Muscle layer of colon (tissue), 2 donors: Measurements from ENCODE around the gene HSPD1.

Source experiments
- H3K27ac ChIP-seq: one replicate; pipeline ENCODE4 v1.7.0; 2013; ENCODE audit warnings: low read depth, mild to moderate bottlenecking, low read length, moderate library complexity
- H3K27me3 ChIP-seq, 2 donors: one replicate each; pipeline ENCODE4 v1.7.0; 2013; ENCODE audit warnings: low read length in 2 of 2, mild to moderate bottlenecking in 2 of 2; ENCODE audit not compliant: insufficient read depth in 2 of 2, control insufficient read depth in 1 of 2
- H3K36me3 ChIP-seq: one replicate; pipeline ENCODE4 v1.7.0; 2013; ENCODE audit warnings: mild to moderate bottlenecking, low read length; ENCODE audit not compliant: insufficient read depth
- H3K4me1 ChIP-seq: one replicate; pipeline ENCODE4 v1.7.0; 2013; ENCODE audit warnings: mild to moderate bottlenecking, low read length; ENCODE audit not compliant: insufficient read depth
- H3K4me3 ChIP-seq, 2 donors: one replicate each; pipeline ENCODE4 v1.7.0; 2013; ENCODE audit warnings: low read length in 2 of 2, low read depth in 1 of 2, mild to moderate bottlenecking in 1 of 2, moderate library complexity in 1 of 2
- H3K9ac ChIP-seq: one replicate; pipeline ENCODE4 v1.7.0; 2013; ENCODE audit warnings: low read length
- H3K9me3 ChIP-seq: one replicate; pipeline ENCODE4 v1.7.0; 2013; ENCODE audit warnings: mild to moderate bottlenecking, low read length
- donor health status: abdominal sarcoma.
- donor health status: Adenocarcinoma of cecum.

HSPD1 gene

GRCh38 chr2:197513915-197514314 lies 14.3 kb upstream of the HSPD1 start:
- Histone ChIP-seq H3K4me1 (peaks cover 13% of the 10 kb centered on the region), H3K27ac (no peak overlapping the region)

GRCh38 chr2:197506658-197507057 lies 7.0 kb upstream of the HSPD1 start:
- peaks cover 22% of the 10 kb centered on the region for H3K36me3 ChIP-seq
- H3K4me3 ChIP-seq, result no peak overlapping the region
- H3K9ac ChIP-seq, result no peak overlapping the region
- H3K9me3 ChIP-seq, result no peaks in the 10 kb centered on the region
- H3K27ac ChIP-seq, result no peak overlapping the region
- H3K27me3 ChIP-seq, result no peaks in the 10 kb centered on the region
- H3K4me1 ChIP-seq, result peaks cover 8% of the 10 kb centered on the region

More at GRCh38 chr2:197513915-197514314, 14.3 kb upstream of the HSPD1 start:
- H3K36me3 ChIP-seq, result no peaks in the 10 kb centered on the region
- no peak overlapping the region for H3K4me3 ChIP-seq
- H3K27me3 ChIP-seq, result no peaks in the 10 kb centered on the region
- H3K9me3 ChIP-seq, result no peaks in the 10 kb centered on the region
- no peak overlapping the region for H3K9ac ChIP-seq

GRCh38 chr2:197504512-197504911 lies 4.9 kb upstream of the HSPD1 start:
- no peak overlapping the region for H3K9ac ChIP-seq
- peaks cover 22% of the 10 kb centered on the region for H3K36me3 ChIP-seq
- no peaks in the 10 kb centered on the region for H3K9me3 ChIP-seq
- peaks cover 15% of the 10 kb centered on the region for H3K4me1 ChIP-seq
- no peaks in the 10 kb centered on the region for H3K27me3 ChIP-seq
- no peak overlapping the region for H3K27ac ChIP-seq
- no peak overlapping the region for H3K4me3 ChIP-seq

GRCh38 chr2:197504000-197504399 lies 4.4 kb upstream of the HSPD1 start:
- H3K27ac ChIP-seq, result no peak overlapping the region

GRCh38 chr2:197502685-197503084 lies 3.0 kb upstream of the HSPD1 start:
- H3K27ac ChIP-seq, result no peak overlapping the region
- H3K36me3 ChIP-seq, result peaks cover 22% of the 10 kb centered on the region
- H3K4me3 ChIP-seq, result no peak overlapping the region
- H3K4me1 ChIP-seq, result peaks cover 24% of the 10 kb centered on the region
- no peaks in the 10 kb centered on the region for H3K9me3 ChIP-seq
- no peaks in the 10 kb centered on the region for H3K27me3 ChIP-seq
- no peak overlapping the region for H3K9ac ChIP-seq

More at GRCh38 chr2:197504000-197504399, 4.4 kb upstream of the HSPD1 start:
- Histone ChIP-seq H3K9ac (no peak overlapping the region), H3K4me1 (peaks cover 15% of the 10 kb centered on the region), H3K27me3 (no peaks in the 10 kb centered on the region), H3K4me3 (no peak overlapping the region), H3K36me3 (peaks cover 22% of the 10 kb centered on the region), H3K9me3 (no peaks in the 10 kb centered on the region)

GRCh38 chr2:197502201-197502600 lies 2.6 kb upstream of the HSPD1 start:
- H3K27me3 ChIP-seq, result no peaks in the 10 kb centered on the region
- no peak overlapping the region for H3K9ac ChIP-seq
- no peak overlapping the region for H3K27ac ChIP-seq
- H3K4me3 ChIP-seq, result no peak overlapping the region
- H3K36me3 ChIP-seq, result peaks cover 24% of the 10 kb centered on the region
- H3K9me3 ChIP-seq, result no peaks in the 10 kb centered on the region
- H3K4me1 ChIP-seq, result peaks cover 29% of the 10 kb centered on the region

GRCh38 chr2:197500503-197501131 lies 977 bp upstream of the HSPD1 start:
- H3K9me3 ChIP-seq, result no peaks in the 10 kb centered on the region
- peak overlapping the region; percentile 63 to 86 for H3K4me3 ChIP-seq
- H3K27ac ChIP-seq, result peak overlapping the region; percentile 88
- H3K36me3 ChIP-seq, result peaks cover 37% of the 10 kb centered on the region
- H3K4me1 ChIP-seq, result peaks cover 38% of the 10 kb centered on the region
- peak overlapping the region; percentile 92 for H3K9ac ChIP-seq
- no peaks in the 10 kb centered on the region for H3K27me3 ChIP-seq

- Histone ChIP-seq H3K27ac (peak overlapping the region; percentile 88), H3K9me3 (no peaks in the 10 kb centered on the region), H3K9ac (peak overlapping the region; percentile 88), H3K4me3 (peak overlapping the region; percentile 63 to 79), H3K36me3 (peaks cover 39% of the 10 kb centered on the region), H3K4me1 (peaks cover 38% of the 10 kb centered on the region), H3K27me3 (no peaks in the 10 kb centered on the region)
Observed at GRCh38 chr2:197498937-197499593, 575 bp downstream of the HSPD1 start.

GRCh38 chr2:197498235-197498936 lies 1.3 kb downstream of the HSPD1 start:
- Histone ChIP-seq H3K36me3 (peaks cover 41% of the 10 kb centered on the region), H3K9me3 (no peaks in the 10 kb centered on the region), H3K27ac (peak overlapping the region; percentile 88), H3K27me3 (no peaks in the 10 kb centered on the region), H3K4me1 (peaks cover 38% of the 10 kb centered on the region), H3K4me3 (peak overlapping the region; percentile 63 to 79), H3K9ac (peak overlapping the region; percentile 88)

GRCh38 chr2:197497326-197497725 lies 2.3 kb downstream of the HSPD1 start:
- H3K27ac ChIP-seq, result no peak overlapping the region
- no peaks in the 10 kb centered on the region for H3K9me3 ChIP-seq
- H3K36me3 ChIP-seq, result peaks cover 48% of the 10 kb centered on the region
- H3K4me1 ChIP-seq, result peaks cover 37% of the 10 kb centered on the region
- no peak overlapping the region for H3K4me3 ChIP-seq
- no peak overlapping the region for H3K9ac ChIP-seq
- H3K27me3 ChIP-seq, result no peaks in the 10 kb centered on the region

- Histone ChIP-seq H3K36me3 (peaks cover 49% of the 10 kb centered on the region), H3K27me3 (no peaks in the 10 kb centered on the region), H3K4me3 (no peak overlapping the region), H3K27ac (no peak overlapping the region), H3K9me3 (no peaks in the 10 kb centered on the region), H3K9ac (no peak overlapping the region), H3K4me1 (peaks cover 30% of the 10 kb centered on the region)
Observed at GRCh38 chr2:197496695-197497094, 2.9 kb downstream of the HSPD1 start.
